Measurements from ENCODE around the gene GPR158. TPM values are rescaled to one million over a fixed set of nuclear protein-coding genes. Genes with fewer than 3 reads are reported as not detected.

Gene GPR158
- total and polyA plus RNA-seq, 9 of the 15 experiments (the other 6 are each of a cell fraction or from before 2014, with no cell fraction given), result 4.0 to 7.6 (median 5.0) TPM

DNA sequence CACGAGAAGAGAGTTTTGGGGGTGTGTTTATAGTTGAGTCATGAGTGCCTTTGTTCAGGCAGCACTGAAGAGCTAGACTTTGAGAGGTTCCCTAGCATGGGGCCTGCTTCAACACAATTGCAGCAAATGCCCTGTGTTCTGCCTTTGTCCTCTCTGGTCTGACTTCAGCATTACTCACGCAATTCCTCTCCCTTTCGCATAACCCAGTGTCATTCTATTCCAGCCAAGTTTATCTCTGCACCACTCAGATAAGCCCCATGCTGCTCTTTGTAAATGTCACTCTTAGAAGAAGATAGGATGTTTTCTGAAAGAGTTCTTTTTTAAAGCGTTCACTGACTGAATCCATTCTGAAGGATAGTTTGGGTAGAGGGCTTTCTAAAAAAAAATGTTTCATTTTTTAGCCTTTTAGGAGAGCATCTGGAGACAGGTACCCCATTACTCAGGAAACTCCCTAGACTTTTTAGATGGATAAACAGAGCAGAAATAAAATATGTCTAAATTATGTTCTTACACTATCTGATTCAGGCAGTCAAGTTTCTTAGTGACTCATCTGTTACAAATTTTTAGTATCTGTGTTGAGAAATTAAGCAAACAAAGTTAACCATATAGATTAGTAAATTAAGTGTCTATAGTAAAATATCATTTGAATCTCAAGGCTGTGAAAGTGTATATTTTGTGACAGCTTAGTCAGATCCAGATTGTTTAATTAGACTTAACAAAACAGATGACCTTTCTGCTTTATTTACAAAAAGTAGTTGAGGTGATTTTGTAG is 318.5 kb downstream of the GPR158 start (continued):
- TF ChIP-seq, protein P1, sequence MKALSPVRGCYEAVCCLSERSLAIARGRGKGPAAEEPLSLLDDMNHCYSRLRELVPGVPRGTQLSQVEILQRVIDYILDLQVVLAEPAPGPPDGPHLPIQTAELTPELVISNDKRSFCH (CRISPR knock-in tag; IDR thresholded peaks at IDR 0.05), result no peak
- TF ChIP-seq, protein P1 (tag; IDR thresholded peaks at IDR 0.05), result peak; percentile 86
- TF ChIP-seq, protein P2, sequence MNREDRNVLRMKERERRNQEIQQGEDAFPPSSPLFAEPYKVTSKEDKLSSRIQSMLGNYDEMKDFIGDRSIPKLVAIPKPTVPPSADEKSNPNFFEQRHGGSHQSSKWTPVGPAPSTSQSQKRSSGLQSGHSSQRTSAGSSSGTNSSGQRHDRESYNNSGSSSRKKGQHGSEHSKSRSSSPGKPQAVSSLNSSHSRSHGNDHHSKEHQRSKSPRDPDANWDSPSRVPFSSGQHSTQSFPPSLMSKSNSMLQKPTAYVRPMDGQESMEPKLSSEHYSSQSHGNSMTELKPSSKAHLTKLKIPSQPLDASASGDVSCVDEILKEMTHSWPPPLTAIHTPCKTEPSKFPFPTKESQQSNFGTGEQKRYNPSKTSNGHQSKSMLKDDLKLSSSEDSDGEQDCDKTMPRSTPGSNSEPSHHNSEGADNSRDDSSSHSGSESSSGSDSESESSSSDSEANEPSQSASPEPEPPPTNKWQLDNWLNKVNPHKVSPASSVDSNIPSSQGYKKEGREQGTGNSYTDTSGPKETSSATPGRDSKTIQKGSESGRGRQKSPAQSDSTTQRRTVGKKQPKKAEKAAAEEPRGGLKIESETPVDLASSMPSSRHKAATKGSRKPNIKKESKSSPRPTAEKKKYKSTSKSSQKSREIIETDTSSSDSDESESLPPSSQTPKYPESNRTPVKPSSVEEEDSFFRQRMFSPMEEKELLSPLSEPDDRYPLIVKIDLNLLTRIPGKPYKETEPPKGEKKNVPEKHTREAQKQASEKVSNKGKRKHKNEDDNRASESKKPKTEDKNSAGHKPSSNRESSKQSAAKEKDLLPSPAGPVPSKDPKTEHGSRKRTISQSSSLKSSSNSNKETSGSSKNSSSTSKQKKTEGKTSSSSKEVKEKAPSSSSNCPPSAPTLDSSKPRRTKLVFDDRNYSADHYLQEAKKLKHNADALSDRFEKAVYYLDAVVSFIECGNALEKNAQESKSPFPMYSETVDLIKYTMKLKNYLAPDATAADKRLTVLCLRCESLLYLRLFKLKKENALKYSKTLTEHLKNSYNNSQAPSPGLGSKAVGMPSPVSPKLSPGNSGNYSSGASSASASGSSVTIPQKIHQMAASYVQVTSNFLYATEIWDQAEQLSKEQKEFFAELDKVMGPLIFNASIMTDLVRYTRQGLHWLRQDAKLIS (CRISPR knock-in tag; IDR thresholded peaks at IDR 0.05), result no peak
- TF ChIP-seq TAF15 (IDR thresholded peaks at IDR 0.05; ENCODE audit: low read depth, low read length) (no peak), CEBPB (tag; IDR thresholded peaks at IDR 0.05) (peak; percentile 41; the same call in 1 of the 2 replicates), ATF7 (IDR thresholded peaks at IDR 0.05) (peak; percentile 78; the same call in 1 of the 2 replicates), CEBPG (CRISPR knock-in tag; IDR thresholded peaks at IDR 0.05) (peak; percentile 12; the same call in 1 of the 2 replicates), CEBPG (tag; conservative IDR thresholded peaks at IDR 0.05 in 1 of 2, IDR thresholded peaks at IDR 0.05 in 1 of 2) (peak in 1 of 2 experiments; percentile 10; a peak in 1 of 4 replicates), HNRNPLL (IDR thresholded peaks at IDR 0.05; ENCODE audit: low read depth, low read length, poor library complexity, severe bottlenecking) (no peak), ZNF785 (CRISPR knock-in tag; IDR thresholded peaks at IDR 0.05) (no peak), HIVEP1 (CRISPR knock-in tag; IDR thresholded peaks at IDR 0.05) (no peak)
- TF ChIP-seq, protein P3, sequence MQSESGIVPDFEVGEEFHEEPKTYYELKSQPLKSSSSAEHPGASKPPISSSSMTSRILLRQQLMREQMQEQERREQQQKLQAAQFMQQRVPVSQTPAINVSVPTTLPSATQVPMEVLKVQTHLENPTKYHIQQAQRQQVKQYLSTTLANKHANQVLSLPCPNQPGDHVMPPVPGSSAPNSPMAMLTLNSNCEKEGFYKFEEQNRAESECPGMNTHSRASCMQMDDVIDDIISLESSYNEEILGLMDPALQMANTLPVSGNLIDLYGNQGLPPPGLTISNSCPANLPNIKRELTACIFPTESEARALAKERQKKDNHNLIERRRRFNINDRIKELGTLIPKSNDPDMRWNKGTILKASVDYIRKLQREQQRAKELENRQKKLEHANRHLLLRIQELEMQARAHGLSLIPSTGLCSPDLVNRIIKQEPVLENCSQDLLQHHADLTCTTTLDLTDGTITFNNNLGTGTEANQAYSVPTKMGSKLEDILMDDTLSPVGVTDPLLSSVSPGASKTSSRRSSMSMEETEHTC (IDR thresholded peaks at IDR 0.05), result no peak
- TF ChIP-seq, protein P4, sequence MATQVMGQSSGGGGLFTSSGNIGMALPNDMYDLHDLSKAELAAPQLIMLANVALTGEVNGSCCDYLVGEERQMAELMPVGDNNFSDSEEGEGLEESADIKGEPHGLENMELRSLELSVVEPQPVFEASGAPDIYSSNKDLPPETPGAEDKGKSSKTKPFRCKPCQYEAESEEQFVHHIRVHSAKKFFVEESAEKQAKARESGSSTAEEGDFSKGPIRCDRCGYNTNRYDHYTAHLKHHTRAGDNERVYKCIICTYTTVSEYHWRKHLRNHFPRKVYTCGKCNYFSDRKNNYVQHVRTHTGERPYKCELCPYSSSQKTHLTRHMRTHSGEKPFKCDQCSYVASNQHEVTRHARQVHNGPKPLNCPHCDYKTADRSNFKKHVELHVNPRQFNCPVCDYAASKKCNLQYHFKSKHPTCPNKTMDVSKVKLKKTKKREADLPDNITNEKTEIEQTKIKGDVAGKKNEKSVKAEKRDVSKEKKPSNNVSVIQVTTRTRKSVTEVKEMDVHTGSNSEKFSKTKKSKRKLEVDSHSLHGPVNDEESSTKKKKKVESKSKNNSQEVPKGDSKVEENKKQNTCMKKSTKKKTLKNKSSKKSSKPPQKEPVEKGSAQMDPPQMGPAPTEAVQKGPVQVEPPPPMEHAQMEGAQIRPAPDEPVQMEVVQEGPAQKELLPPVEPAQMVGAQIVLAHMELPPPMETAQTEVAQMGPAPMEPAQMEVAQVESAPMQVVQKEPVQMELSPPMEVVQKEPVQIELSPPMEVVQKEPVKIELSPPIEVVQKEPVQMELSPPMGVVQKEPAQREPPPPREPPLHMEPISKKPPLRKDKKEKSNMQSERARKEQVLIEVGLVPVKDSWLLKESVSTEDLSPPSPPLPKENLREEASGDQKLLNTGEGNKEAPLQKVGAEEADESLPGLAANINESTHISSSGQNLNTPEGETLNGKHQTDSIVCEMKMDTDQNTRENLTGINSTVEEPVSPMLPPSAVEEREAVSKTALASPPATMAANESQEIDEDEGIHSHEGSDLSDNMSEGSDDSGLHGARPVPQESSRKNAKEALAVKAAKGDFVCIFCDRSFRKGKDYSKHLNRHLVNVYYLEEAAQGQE (IDR thresholded peaks at IDR 0.05; ENCODE audit: borderline replicate concordance), result peak; percentile 78
- TF ChIP-seq, protein P4 (CRISPR knock-in tag; IDR thresholded peaks at IDR 0.05; ENCODE audit: low read depth), result no peak
